Left renal pelvis (tissue), 4 donors: Measurements from ENCODE around the gene IL12B. TPM values are rescaled to one million over a fixed set of nuclear protein-coding genes. Genes with fewer than 3 reads are reported as not detected.
"Not testable (repeated sequence)": the region's sequence is repeated elsewhere in the genome, so short reads cannot be mapped to it uniquely, and the experiment has no call there.

Experiments
- DNase-seq, 4 donors: peaks; one replicate each; pipeline ENCODE4 v3.0.0-alpha.2; 2013; ENCODE audit warnings: low read depth in 4 of 4, low spot score in 3 of 4
- polyA plus RNA-seq, 4 donors: library from polyadenylated mRNA; unstranded; fragments of 120-200 nt; gene quantifications; one replicate each; pipeline ENCODE4 v1.2.1, GENCODE V29; 2013; ENCODE audit not compliant: insufficient read length in 4 of 4

The IL12B gene
- under 1 TPM in 1 of 4 donors, not detected in 3; 0.08 TPM for polyA plus RNA-seq

- DNase-seq = no peak
Observed at GRCh38 chr5:159330131-159330800, at the start of gene IL12B. Gene IL12B (minus strand): TSS chr5:159330487. CDS start chr5:159326782, 3,705 bp downstream.

- no peak for DNase-seq
Observed at GRCh38 chr5:159377653-159378052, 47.4 kb upstream of the IL12B start.

- DNase-seq = not testable (repeated sequence)
Observed at GRCh38 chr5:159367866-159368265, 37.6 kb upstream of the IL12B start.

- not testable (repeated sequence) for DNase-seq
Observed at GRCh38 chr5:159366776-159367175, 36.5 kb upstream of the IL12B start.

- no peak for DNase-seq
Observed at GRCh38 chr5:159362220-159362619, 31.9 kb upstream of the IL12B start.

GRCh38 chr5:159359871-159360270, 29.6 kb upstream of the IL12B start:
- DNase-seq = not testable (repeated sequence)

GRCh38 chr5:159359408-159359807, 29.1 kb upstream of the IL12B start:
- no peak for DNase-seq

- no peak for DNase-seq
Observed at GRCh38 chr5:159353661-159354252, 23.5 kb upstream of the IL12B start.

GRCh38 chr5:159350644-159351043, 20.4 kb upstream of the IL12B start:
- DNase-seq = not testable (repeated sequence)

- DNase-seq = not testable (repeated sequence)
Observed at GRCh38 chr5:159350216-159350615, 19.9 kb upstream of the IL12B start.

- no peak for DNase-seq
Observed at GRCh38 chr5:159345861-159346260, 15.6 kb upstream of the IL12B start.

GRCh38 chr5:159345336-159345735, 15.0 kb upstream of the IL12B start:
- no peak for DNase-seq

GRCh38 chr5:159343295-159344094, 13.2 kb upstream of the IL12B start:
- DNase-seq = no peak

- no peak for DNase-seq
Observed at GRCh38 chr5:159342840-159343239, 12.6 kb upstream of the IL12B start.

- DNase-seq = no peak
Observed at GRCh38 chr5:159341906-159342310, 11.6 kb upstream of the IL12B start.

GRCh38 chr5:159341145-159341544, 10.9 kb upstream of the IL12B start:
- no peak for DNase-seq

GRCh38 chr5:159340511-159340910, 10.2 kb upstream of the IL12B start:
- DNase-seq = no peak

- no peak for DNase-seq
Observed at GRCh38 chr5:159339460-159339859, 9.2 kb upstream of the IL12B start.

GRCh38 chr5:159338118-159338517, 7.8 kb upstream of the IL12B start:
- no peak for DNase-seq

GRCh38 chr5:159337016-159337955, 7.0 kb upstream of the IL12B start:
- DNase-seq = no peak
